HL-60 (cell line): ENCODE results near the gene ISLR2.

Experiments used
- DNase-seq, 2 experiments: peaks; one replicate each; pipeline ENCODE4 v3.0.0-alpha.2; 2010 to 2020; ENCODE audit warnings: low read depth in 1 of 2, low spot score in 1 of 2
- H3K27ac ChIP-seq: fragments of 250-450 bp; sonication (Bioruptor Pico); replicated peaks from 2 replicates; pipeline ENCODE4 v1.5.1; 2020; ENCODE audit warnings: mild to moderate bottlenecking, moderate library complexity
- H3K27me3 ChIP-seq: fragments of 250-450 bp; sonication (Bioruptor Pico); 2 replicates; pipeline ENCODE4 v1.5.1; 2021; ENCODE audit warnings: mild to moderate bottlenecking, moderate library complexity; ENCODE audit not compliant: insufficient read depth, poor library complexity, severe bottlenecking
- H3K4me3 ChIP-seq: replicated peaks from 2 replicates; pipeline ENCODE4 v1.5.1; 2011; ENCODE audit warnings: mild to moderate bottlenecking, control low read depth, low read length; ENCODE audit not compliant: insufficient read depth
- CTCF ChIP-seq: IDR thresholded peaks from one replicate; pipeline ENCODE4 v1.5.1; 2011; ENCODE audit warnings: low read length, control low read depth, inconsistent platforms; ENCODE audit not compliant: insufficient read depth
- GABPA ChIP-seq: IDR thresholded peaks from 2 replicates; pipeline ENCODE4 v1.6.1; 2012; ENCODE audit warnings: low read depth
- POLR2AphosphoS5 ChIP-seq: IDR thresholded peaks from 2 replicates; pipeline ENCODE4 v1.6.1; 2012; ENCODE audit warnings: low read depth
- REST ChIP-seq: IDR thresholded peaks from 2 replicates; pipeline ENCODE4 v1.6.1; 2012; ENCODE audit warnings: low read depth; ENCODE audit not compliant: insufficient replicate concordance
- SPI1 ChIP-seq: IDR thresholded peaks from 2 replicates; pipeline ENCODE4 v1.6.1; 2012; ENCODE audit warnings: low read depth, mild to moderate bottlenecking, borderline replicate concordance

The ISLR2 gene

GRCh38 chr15:74127954-74128784 is 2.2 kb upstream of the ISLR2 start:
- H3K27me3 ChIP-seq = peaks cover 54% of the 10 kb centered on the region

GRCh38 chr15:74128785-74129585 is 1.4 kb upstream of the ISLR2 start:
- TF ChIP-seq GABPA (no peak), REST (no peak), SPI1 (no peak), POLR2AphosphoS5 (no peak), CTCF (no peak)
- H3K27ac ChIP-seq = no peak overlapping the region
- DNase-seq = no peak
- no peak overlapping the region for H3K4me3 ChIP-seq
- peaks cover 62% of the 10 kb centered on the region for H3K27me3 ChIP-seq

More at GRCh38 chr15:74127954-74128784, 2.2 kb upstream of the ISLR2 start:
- H3K27ac ChIP-seq = no peak overlapping the region
- no peak for DNase-seq
- TF ChIP-seq POLR2AphosphoS5 (no peak), REST (no peak), CTCF (no peak), SPI1 (no peak), GABPA (no peak)
- H3K4me3 ChIP-seq = no peak overlapping the region; the same call in 1 of the 2 replicates

GRCh38 chr15:74129586-74130154 is 716 bp upstream of the ISLR2 start:
- TF ChIP-seq CTCF (no peak), POLR2AphosphoS5 (no peak), GABPA (no peak), REST (no peak)
- Histone ChIP-seq H3K4me3 (no peak overlapping the region), H3K27ac (no peak overlapping the region), H3K27me3 (peaks cover 67% of the 10 kb centered on the region)
- DNase-seq = no peak
